Stimulated activated CD8-positive, alpha-beta memory T cell treated with anti-CD3 and anti-CD28 coated beads, Interleukin-7, amount 100 ng/mL, for 4 hours (primary cell): ENCODE data around the gene GPR61.

Source experiments
- DNase-seq, 2 donors: peaks; one replicate each; pipeline ENCODE4 v3.0.0-alpha.2; 2020; ENCODE audit warnings: low read depth in 2 of 2

Gene GPR61

DNA sequence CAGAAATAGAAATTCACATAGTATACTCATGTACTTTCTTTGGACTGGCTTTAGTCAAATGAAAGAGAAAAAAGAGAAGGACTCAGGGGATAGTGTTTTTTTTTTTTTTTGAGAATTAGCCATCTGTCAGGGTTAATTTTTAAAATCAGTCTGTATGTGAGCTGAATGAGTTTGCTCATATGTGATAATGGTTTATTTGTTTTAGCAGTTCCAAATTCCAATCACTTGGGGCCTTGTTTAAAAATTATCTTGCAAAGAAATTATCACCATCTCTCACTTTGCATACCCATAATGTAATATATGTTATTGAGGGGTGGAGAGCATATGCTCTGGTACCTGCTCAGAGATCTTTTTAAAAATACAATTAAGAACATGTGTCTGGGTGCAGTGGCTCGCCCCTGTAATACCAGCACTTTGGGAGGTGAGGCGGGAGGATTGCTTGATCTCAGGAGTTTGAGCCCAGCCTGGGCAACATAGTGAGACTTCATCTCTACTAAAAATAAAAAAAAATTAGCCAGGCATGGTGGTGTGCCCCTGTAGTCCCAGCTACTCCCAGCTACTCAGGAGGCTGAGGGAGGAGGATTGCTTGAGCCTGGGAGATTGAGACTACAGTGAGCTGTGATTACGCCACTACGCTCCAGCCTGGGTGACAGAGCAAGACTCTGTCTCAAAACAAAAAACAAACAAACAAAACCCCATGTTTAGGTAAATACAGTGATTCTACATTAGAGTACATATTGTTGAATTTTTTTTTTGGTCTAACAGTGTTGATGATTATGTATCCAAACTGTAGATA is 28.4 kb downstream of the GPR61 start:
- DNase-seq: no peak

DNA sequence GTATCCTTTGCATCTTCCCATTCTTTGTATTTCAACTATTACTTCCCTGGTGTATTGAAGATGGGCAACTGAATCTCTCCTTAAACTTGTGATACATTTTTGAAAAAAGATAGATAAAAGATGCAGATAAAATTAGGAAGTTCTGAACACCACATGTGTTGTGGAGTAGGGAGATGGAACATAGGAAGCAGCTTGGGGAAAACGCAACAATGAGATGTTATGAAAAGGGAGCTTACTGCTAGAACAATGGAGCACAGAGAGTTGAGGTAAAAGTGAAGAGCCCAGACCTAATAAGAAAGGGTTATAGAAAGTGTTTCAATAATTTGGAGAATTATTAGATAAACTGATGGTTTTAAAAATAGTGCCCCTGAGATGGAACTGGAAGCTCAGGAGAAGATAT is 29.7 kb downstream of the GPR61 start:
- no peak for DNase-seq

DNA sequence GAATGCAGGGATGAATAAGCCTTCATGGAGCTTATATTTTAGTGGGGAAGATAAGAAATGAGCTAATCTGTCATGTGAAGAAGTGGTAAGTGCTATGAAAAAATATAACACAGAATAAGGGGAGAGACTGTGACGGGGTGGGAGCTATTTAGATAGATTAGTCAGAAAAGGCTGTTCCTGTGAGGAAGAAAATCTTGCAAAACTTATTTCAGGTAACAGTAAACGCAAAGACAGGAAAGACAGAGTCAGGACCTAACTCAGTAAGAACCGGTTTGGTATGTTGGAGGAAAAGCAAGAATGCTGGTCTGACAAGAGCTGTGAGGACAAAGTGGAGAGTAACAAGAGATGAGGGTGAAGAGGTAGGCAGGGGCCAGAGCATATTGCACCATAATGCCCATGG is 30.7 kb downstream of the GPR61 start:
- no peak for DNase-seq

DNA sequence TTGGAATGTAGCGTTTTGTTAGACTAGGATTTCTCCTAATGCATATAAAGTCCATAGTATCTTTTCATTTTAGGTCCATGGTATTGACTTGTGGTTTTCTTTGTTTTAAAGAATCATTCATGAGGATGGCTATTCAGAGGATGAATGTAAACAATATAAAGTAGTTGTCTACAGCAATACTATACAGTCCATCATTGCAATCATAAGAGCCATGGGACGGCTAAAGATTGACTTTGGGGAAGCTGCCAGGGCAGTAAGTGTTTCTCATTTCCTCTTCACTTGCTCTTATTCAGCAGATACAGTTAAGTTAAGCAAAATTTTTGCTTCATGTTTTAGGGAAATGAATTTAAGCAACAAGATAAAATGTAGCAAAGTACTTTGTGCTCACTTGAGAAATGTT is 34.1 kb downstream of the GPR61 start:
- DNase-seq: no peak

DNA sequence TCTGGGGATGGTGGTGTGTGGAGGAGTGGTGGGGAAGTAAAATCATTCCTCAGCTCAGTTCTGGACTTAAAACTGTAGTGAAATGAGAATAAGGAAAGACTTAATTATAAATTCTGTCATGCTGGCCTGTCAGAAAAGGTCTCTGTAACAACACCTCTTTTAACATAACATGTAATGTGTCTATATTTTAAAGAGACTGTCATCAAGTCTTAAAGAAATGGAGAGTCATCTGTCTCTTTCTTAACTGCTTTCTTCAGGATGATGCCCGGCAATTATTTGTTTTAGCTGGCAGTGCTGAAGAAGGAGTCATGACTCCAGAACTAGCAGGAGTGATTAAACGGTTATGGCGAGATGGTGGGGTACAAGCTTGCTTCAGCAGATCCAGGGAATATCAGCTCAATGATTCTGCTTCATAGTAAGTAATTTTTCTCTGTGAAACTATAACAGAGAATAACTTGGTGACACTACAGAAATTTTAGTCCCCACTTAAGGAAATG is 39.3 kb downstream of the GPR61 start:
- no peak for DNase-seq

DNA sequence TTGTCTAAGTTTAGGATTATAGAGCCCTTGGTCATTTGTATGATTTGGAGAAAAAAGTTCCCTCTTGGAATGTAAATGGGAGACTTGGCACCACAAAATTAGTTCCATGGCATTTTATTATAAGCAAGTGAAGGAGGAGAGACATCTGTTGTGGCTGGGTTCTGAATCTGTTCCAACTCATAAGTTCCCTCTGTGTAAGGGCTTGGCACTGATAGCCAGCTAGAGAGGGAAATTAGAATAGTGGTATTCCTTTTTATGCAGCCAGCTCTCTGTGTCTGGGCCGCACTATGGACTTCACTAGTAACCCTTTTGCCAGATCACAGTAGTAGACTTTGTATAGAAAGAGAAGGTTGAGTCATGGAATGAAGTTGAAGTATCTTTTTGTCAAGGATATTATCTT is 39.8 kb downstream of the GPR61 start:
- DNase-seq: no peak

DNA sequence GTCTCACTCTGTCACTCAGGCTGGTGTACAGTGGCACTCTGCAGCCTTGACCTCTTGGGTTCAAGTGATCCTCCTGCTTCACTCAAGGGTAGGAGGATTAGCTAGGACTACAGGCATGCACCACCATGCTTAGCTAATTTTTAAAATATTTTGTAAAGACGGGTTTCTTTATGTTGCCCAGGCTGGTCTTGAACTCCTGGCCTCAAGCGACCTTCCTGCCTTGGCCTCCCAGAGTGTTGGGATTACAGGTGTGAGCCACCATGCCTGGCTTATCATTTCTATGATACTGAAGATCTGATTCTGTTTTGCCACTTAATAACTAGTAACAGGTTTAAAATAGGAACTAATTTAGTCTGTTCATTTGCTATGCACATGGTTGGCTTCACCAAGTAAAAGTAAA is 42.3 kb downstream of the GPR61 start:
- no peak for DNase-seq

DNA sequence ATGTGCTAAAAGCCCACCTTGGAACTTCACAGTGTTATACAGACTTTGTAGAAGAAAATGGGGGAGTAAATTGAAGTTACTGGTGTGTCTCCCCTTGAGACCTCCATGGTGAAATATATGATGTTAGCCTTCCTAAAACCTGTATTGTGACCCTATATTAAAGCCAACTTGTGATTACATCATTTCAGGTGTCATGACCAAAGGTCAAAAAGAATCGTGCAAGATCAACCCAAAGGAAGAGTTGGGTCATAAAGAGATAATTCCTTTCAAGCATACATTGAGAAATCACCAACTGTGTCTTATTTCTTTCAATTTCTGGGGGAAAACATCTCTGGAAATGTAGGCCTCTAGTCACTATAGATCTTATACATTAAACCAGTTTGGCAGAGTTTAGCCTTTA is 45.1 kb downstream of the GPR61 start:
- DNase-seq: no peak

DNA sequence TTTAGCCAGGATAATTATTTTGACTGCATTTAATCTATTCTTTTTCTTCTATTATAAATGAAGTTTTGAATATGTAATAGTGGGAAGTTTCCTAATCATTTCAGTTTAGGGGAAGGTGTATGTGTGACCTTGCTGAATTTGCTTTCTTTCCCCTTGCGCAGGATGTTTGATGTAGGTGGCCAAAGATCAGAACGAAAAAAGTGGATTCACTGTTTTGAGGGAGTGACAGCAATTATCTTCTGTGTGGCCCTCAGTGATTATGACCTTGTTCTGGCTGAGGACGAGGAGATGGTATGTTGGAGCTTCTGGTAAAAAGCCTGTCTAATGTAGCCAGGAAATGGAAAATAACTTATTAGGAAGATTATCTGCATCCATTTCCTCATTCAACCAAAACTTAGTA is 46.4 kb downstream of the GPR61 start:
- no peak for DNase-seq

DNA sequence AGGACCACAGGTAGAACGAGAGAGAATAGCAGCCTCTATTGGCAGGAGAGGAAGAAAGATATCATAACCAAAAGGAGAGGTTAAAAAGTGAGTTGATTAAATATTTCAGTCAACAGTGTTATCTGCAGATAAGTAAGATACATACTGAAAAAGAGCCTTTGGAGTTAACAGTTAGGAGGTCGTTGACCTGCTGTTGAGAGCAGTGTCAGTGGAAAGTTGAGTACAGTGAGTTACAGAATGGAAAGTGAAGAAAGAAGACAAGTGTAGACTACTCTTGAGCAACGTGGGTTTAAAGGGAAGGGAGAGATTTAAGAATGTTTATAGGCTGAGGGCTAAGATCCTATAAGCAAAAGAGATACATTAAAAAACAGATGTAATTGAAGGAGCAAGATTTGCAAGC is 49.5 kb downstream of the GPR61 start:
- DNase-seq: no peak

DNA sequence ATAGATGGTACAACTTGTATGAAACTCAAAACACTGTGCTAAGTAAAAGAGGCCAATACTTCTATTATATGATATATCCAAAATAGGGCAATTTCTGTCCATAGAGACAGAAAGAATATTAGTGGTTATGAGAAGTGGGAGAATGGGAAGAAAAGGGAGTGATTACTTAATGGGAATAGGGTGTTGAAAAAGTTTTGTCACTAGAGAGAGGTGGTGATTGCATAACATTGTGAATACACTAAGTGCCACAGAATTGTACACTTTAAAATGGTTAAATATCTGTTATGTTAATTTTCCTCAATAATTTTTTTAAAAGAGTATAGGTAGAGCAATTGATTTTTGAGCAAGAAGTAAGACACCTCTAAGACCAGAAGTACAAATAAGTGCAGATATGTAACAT is 50.0 kb downstream of the GPR61 start:
- no peak for DNase-seq

DNA sequence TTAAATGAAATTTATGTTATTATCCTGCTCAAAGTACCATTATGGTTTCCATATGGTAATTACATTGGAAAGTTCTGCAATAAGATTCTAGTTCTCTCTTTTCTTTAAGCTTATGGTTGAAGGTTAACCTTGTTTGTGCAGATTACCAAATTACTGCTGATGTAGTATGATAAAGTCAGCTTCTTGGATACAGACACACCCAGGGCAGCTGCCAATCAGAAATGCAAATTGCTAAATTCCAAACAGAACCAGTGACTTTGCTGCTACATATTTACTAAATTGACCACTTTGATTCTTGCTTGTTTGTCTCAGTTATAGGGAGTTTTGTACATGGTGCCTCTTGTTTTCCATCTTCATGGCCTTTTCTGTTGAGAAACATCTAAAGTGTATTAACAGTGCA is 53.2 kb downstream of the GPR61 start:
- no peak for DNase-seq

DNA sequence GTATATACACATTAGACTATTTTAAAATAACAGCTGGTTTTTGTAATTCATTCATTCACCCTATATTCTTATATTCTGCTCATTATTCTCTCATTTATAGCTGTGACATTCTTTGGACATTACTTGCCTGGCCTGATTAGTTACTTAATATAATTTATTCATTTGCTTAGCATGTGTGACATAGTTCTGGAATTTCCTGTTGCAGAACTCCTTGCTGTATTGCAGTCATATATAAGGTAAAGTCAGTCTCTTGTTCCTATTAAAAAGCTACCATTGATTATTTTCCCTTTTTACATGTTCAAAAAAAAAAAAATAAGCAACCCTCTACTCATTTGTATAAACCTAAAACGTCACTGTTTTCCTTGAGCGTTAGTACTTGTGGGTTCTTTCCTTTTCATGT is 55.9 kb downstream of the GPR61 start:
- DNase-seq: no peak
